Prostate gland (tissue), 2 donors: Measurements from ENCODE around the gene CCL27. TPM values are rescaled to one million over a fixed set of nuclear protein-coding genes. Genes with fewer than 3 reads are reported as not detected.
A peak's percentile ranks its signal among the peaks of the same experiment; 100 is the strongest.

ENCODE experiments used
- DNase-seq: peaks from one replicate; pipeline ENCODE4 v3.0.0-alpha.2; 2019; ENCODE audit warnings: low spot score
- H3K27ac ChIP-seq, 2 donors: fragments of 200-600 bp; sonication (generic); 2 replicates each; pipeline ENCODE4 v1.5.1; 2017 to 2019
- H3K27me3 ChIP-seq: fragments of 200-600 bp; sonication (generic); replicated peaks from 2 replicates; pipeline ENCODE4 v1.5.1; 2019; ENCODE audit not compliant: insufficient read depth
- H3K36me3 ChIP-seq, 2 donors: fragments of 200-600 bp; sonication (generic); 1 replicate in 1 of 2; 2 replicates in 1 of 2; pipeline versions ENCODE4 v1.5.1 to v1.8.1; 2017 to 2019
- H3K4me1 ChIP-seq: fragments of 200-600 bp; sonication (generic); replicated peaks from 2 replicates; pipeline ENCODE4 v1.5.1; 2019
- H3K4me3 ChIP-seq, 2 donors: fragments of 200-600 bp; sonication (generic); 2 replicates each; pipeline ENCODE4 v1.5.1; 2017 to 2019
- H3K9me3 ChIP-seq: fragments of 200-600 bp; sonication (generic); 2 replicates; pipeline ENCODE4 v1.5.1; 2017
- POLR2A ChIP-seq: fragments of 450-650 bp; IDR thresholded peaks from one replicate; pipeline ENCODE4 v1.6.1; 2016; ENCODE audit warnings: antibody characterized with exemption, mild to moderate bottlenecking
- POLR2AphosphoS5 ChIP-seq: sonication (generic); formaldehyde crosslinking; IDR thresholded peaks from one replicate; pipeline ENCODE4 v1.6.1; 2017; ENCODE audit warnings: antibody characterized with exemption
- WGBS: methylation state at CpG from one replicate; pipeline ENCODE4 v1.1.5; 2018; 5-methylcytosine and 5-hydroxymethylcytosine counted together
- intact Hi-C: fragments of 100-400 bp; cut with DNase I; formaldehyde crosslinking; loops from one replicate; pipeline ENCODE4 v1.14.2; 2022
- total RNA-seq, 2 donors: library from RNA; depleted of rRNA; stranded (reverse); fragments of >200 nt; gene quantifications; one replicate each; pipeline ENCODE4 v1.1.0, GENCODE V29; 2016
- TF ChIP-seq, protein P1 (sequence below), 4 experiments: fragments of 200-600 bp in 2 of 4; fragments of 450-650 bp in 2 of 4; sonication (generic) in 2 of 4; IDR thresholded peaks; 1 replicate in 3 of 4; 2 replicates in 1 of 4; pipeline ENCODE4 v1.5.1; 2016 to 2019; ENCODE audit warnings: antibody characterized with exemption in 4 of 4, mild to moderate bottlenecking in 2 of 4, moderate library complexity in 2 of 4

The CCL27 gene
- total RNA-seq, 2 donors from 2014 or later = not detected

DNA sequence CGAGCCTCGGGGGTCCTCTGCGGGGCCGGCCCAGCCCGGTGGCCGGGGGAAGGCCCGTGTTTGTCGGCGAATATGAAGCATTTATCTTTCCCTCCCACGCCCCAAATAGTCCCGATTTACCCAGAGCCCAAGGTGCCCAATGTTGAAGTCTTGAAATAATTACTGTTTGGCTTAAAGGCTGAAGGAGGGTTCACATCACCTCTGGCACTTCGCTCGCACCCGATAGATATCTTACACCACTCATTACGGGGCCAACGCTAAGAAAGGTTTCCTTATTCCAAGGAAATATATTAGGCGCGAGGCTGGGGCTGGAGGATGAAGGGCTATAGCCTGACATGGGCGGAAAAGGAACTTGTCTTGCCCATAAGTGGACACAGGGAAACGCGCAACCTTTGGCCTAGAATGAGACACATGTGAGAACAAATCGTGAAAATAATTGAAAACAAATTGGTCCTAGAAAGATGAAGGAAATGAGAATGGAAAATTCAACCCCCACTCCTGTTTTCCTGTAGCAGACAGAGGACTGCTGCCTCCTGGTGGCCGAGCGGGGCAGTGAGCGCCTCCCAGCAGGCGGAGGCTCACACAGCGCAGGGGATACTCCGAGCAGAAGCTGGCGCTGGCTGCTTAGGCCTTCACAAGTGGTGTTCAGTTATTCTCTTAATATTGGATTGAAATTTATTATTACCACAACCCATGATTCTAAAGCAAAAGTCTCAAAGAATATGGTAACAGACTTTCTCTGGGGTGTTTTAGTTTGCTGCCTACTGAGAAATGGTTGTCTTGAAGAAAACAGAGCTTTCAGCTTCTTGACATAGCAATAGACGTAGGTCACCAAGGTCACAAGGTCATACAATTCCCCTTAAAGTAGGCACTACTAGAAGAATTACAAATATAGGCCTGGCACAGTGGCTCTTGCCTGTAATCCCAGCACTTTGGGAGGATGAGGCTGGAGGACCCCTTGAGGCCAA is 39.6 kb upstream of the CCL27 start:
- Histone ChIP-seq H3K9me3 (no peaks in the 10 kb centered on the region), H3K36me3 (no peaks in the 10 kb centered on the region), H3K27me3 (no peaks in the 10 kb centered on the region), H3K4me1 (no peaks in the 10 kb centered on the region), H3K27ac (peak overlapping the region; percentile 70 to 80), H3K4me3 (peak overlapping the region; percentile 50 to 55)
- intact Hi-C loops = loop anchor here (5.0 to 10.0 kb wide), 3 partner anchors 35 to 283 kb away; partner anchors contain the start of genes DCTN3 and DNAJB5
- TF ChIP-seq, protein P1, sequence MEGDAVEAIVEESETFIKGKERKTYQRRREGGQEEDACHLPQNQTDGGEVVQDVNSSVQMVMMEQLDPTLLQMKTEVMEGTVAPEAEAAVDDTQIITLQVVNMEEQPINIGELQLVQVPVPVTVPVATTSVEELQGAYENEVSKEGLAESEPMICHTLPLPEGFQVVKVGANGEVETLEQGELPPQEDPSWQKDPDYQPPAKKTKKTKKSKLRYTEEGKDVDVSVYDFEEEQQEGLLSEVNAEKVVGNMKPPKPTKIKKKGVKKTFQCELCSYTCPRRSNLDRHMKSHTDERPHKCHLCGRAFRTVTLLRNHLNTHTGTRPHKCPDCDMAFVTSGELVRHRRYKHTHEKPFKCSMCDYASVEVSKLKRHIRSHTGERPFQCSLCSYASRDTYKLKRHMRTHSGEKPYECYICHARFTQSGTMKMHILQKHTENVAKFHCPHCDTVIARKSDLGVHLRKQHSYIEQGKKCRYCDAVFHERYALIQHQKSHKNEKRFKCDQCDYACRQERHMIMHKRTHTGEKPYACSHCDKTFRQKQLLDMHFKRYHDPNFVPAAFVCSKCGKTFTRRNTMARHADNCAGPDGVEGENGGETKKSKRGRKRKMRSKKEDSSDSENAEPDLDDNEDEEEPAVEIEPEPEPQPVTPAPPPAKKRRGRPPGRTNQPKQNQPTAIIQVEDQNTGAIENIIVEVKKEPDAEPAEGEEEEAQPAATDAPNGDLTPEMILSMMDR (IDR thresholded peaks at IDR 0.05) = peak; percentile 90 to 95 (median 94)
- TF ChIP-seq POLR2AphosphoS5 = peak; percentile 78
- TF ChIP-seq POLR2A = no peak
- WGBS = 4% methylated on average over 30 of the region's 30 CpGs
- peak; percentile 83 for DNase-seq

DNA sequence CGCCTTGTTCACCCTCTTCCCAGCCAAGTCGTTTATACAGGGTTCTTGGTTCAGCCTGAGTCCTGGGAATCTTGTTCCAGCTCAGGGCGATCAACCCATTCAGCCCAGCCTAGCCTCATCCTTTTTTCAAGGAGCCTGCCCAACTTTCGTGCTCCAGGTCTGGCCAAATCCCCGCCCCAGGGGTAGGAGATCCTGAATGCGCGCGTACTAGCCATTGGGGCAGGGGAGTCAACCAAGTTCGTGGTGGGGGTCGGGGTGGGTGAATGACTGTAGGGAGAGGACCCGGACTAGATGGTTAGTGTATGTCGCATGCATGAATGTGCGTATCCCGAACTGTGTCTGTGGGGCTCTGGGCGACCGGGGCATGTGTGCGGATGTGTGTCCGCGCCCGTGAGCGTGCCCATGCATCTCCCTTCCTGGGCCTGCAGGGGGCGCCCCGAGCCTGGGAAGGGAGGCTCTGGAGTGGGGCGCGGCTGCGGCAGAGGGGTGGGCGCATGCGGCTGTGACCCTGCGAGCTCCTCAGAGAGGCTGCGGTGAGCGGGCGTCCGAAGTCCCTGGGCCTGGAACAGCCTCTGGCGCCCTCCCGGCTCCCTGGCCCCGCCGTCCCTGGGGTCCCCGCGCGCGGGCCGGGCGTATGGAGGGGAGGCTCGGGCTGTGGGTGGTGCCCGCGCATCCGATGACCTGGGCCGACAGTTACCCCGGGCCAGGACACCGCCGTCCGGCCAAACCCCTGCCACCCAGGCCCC is 38.7 kb upstream of the CCL27 start:
- WGBS = 18% methylated on average over 19 of the region's 52 CpGs
- H3K27ac ChIP-seq = peak overlapping the region; percentile 70 to 80
- TF ChIP-seq, protein P1 (IDR thresholded peaks at IDR 0.05) = peak; percentile 83 to 92 (median 90)
- no peak for TF ChIP-seq POLR2A

GRCh38 chr9:34694811-34695210 is 32.4 kb upstream of the CCL27 start:
- H3K27me3 ChIP-seq = no peaks in the 10 kb centered on the region
- no peaks in the 10 kb centered on the region for H3K36me3 ChIP-seq
- H3K4me1 ChIP-seq = no peaks in the 10 kb centered on the region
- no peak overlapping the region for H3K27ac ChIP-seq
- DNase-seq = no peak
- intact Hi-C loops = no loop called here
- H3K9me3 ChIP-seq = no peaks in the 10 kb centered on the region
- TF ChIP-seq POLR2A (no peak), POLR2AphosphoS5 (no peak)
- TF ChIP-seq, protein P1 (IDR thresholded peaks at IDR 0.05) = no peak
- H3K4me3 ChIP-seq = no peak overlapping the region

More for the DNA sequence above, 38.7 kb upstream of the CCL27 start:
- no peaks in the 10 kb centered on the region for H3K9me3 ChIP-seq
- H3K4me3 ChIP-seq = peak overlapping the region; percentile 50 to 55
- intact Hi-C loops = loop anchor here (5.0 to 10.0 kb wide), 3 partner anchors 34 to 284 kb away; partner anchors contain the start of genes DCTN3 and DNAJB5
- DNase-seq = peak; percentile 46
- H3K4me1 ChIP-seq = no peaks in the 10 kb centered on the region
- no peaks in the 10 kb centered on the region for H3K27me3 ChIP-seq
- H3K36me3 ChIP-seq = no peaks in the 10 kb centered on the region

- WGBS = 80% methylated on average over 2 of the region's 2 CpGs
- Histone ChIP-seq H3K27me3 (no peaks in the 10 kb centered on the region), H3K27ac (no peak overlapping the region), H3K4me1 (peaks cover 7% of the 10 kb centered on the region), H3K4me3 (no peak overlapping the region), H3K36me3 (no peaks in the 10 kb centered on the region), H3K9me3 (no peaks in the 10 kb centered on the region)
- intact Hi-C loops = no loop called here
- DNase-seq = no peak
- TF ChIP-seq, protein P1 (IDR thresholded peaks at IDR 0.05) = no peak
- TF ChIP-seq POLR2A = no peak
Measured at GRCh38 chr9:34693560-34693959, 31.1 kb upstream of the CCL27 start.
